C4-2B (cell line): Measurements from ENCODE around the gene GBE1.

Source experiments
- H3K27ac ChIP-seq: fragments of 450-650 bp; 2 replicates; pipeline ENCODE4 v1.5.1; 2017
- ZFX ChIP-seq: fragments of 450-650 bp; IDR thresholded peaks from 2 replicates; pipeline ENCODE4 v1.6.1; 2017
- TF ChIP-seq, protein P1 (sequence below): fragments of 450-650 bp; conservative IDR thresholded peaks from 2 replicates; pipeline ENCODE4 v1.5.1; 2017; ENCODE audit warnings: mild to moderate bottlenecking

The GBE1 gene

DNA sequence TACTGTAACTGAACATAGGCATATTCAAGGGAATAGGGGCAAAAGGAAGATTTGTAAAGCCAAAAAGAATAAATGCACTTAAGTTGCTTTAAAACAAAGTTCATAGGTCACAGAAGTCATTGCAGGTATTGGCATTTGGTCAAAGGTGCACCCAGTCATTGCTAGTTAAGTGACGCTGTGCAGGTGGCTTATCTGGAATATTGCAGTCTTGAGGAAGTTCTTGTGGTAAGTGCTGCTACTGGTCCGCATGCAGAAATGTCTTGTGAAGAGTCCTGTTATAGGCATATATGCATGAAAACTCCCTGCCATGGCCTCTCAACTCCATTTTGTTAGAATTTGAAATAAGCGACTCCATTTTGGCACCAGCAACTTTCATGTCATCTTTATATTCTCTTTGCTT lies 293.1 kb downstream of the GBE1 start:
- no peak overlapping the region for H3K27ac ChIP-seq
- TF ChIP-seq ZFX: no peak
- TF ChIP-seq, protein P1, sequence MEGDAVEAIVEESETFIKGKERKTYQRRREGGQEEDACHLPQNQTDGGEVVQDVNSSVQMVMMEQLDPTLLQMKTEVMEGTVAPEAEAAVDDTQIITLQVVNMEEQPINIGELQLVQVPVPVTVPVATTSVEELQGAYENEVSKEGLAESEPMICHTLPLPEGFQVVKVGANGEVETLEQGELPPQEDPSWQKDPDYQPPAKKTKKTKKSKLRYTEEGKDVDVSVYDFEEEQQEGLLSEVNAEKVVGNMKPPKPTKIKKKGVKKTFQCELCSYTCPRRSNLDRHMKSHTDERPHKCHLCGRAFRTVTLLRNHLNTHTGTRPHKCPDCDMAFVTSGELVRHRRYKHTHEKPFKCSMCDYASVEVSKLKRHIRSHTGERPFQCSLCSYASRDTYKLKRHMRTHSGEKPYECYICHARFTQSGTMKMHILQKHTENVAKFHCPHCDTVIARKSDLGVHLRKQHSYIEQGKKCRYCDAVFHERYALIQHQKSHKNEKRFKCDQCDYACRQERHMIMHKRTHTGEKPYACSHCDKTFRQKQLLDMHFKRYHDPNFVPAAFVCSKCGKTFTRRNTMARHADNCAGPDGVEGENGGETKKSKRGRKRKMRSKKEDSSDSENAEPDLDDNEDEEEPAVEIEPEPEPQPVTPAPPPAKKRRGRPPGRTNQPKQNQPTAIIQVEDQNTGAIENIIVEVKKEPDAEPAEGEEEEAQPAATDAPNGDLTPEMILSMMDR: no peak

DNA sequence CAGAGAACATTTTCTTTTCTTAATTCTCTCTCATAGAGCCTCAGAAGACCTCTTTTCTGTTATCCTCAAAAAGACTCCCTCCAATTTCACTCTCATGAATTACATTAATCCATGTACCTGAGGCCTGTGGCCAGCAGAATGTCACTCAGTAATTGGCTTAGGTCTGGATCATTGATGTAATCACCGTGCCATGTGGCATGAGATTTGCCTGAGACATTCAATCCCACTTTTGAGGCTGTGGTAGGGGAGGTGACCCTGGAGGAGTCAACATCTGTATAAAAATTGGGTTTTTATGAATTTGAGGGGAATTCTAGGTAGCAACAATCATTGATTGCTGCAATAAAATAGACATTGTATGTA lies 295.3 kb downstream of the GBE1 start:
- H3K27ac ChIP-seq: no peak overlapping the region
- TF ChIP-seq, protein P1: no peak
- no peak for TF ChIP-seq ZFX

DNA sequence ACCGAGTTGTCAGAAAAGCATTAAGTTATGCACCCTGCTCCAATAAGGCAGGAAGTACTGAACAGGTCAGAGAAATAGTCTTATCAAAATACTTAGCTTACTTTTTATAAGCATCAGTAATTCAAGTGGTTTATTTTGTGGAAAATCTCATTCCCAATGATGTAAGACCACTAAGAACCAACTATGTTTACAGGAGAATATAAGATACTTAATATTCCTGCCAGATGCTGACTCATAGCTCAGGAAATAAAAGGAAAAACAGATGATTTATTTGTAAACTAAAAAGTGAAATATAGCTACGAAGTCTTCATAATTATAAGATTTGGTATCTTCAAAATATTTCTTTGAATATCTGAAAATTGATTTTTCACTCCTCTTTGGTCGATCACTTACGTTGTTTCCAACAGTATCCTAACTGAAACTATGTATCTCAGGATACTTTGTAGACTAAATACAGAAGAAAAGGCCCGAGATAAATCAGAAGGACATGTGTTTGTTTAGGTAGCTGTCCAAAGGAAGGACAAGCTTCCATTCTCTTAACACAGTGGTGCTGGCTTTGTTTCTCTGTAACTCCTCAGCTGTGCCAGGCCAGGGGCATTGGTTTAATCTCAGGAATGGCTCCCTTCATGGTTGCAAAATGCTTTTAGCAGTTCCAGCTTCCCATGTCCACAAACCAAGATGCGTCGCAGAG lies 295.8 kb downstream of the GBE1 start:
- TF ChIP-seq, protein P1: no peak
- no peak for TF ChIP-seq ZFX

DNA sequence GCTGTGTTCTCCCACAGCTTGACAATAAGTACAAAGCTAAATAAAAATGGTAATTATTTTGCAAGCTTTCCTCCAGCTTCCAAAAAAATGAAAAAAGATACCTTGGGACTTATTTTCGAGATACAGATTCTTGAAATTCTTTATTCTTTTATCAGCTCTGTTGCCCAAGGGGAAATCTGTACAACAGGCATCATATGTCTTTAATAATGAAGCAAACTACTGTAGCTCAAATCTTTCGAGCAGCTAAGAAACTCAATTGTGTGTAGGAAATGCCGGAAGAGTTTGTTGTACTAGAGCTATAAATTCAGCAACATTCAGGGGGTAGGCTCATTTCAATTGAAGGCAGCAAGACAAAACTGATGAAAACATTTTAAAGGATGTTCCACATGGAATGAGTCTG lies 297.7 kb downstream of the GBE1 start:
- TF ChIP-seq ZFX: no peak
- TF ChIP-seq, protein P1: no peak
- H3K27ac ChIP-seq: no peak overlapping the region

More for the DNA sequence above, 295.8 kb downstream of the GBE1 start:
- no peak overlapping the region for H3K27ac ChIP-seq

DNA sequence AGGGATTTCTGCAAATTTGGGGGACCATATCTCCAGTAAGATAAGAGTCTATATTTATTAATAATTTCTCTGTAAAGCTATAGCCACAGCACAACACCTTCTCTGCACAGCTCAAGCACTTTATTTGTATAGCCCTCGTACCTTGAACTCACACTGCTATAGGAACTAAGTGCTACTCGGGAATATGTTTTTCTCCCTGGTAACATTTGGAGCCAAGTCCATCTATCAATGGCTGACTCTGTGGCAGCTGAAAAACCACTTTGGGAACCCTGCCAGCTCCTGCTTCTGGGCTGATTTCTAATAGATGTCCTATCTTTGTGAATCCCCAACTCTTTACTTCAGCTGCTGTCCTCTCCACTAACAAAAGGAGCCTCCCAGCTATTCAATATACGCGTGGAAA lies 298.5 kb downstream of the GBE1 start:
- TF ChIP-seq ZFX: no peak
- TF ChIP-seq, protein P1: no peak
- no peak overlapping the region for H3K27ac ChIP-seq

DNA sequence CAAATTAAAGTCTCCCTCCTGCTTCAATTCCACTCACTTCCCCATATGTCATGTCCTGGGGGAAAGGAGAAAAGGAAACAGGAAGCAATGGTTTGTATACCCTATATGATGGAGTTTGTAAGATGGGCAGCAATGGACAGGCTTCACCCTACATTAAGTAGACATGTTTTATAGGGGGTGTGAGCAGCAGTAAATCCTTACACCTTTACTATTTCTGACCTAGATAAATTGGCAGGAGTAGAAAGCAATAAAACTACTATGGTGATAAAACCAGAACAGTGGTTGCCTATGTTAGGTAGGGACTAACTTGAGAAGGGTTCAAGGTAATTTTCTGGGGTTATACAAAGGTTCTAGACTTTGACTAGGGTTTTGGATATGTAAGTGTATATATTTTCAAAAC lies 301.7 kb downstream of the GBE1 start:
- no peak for TF ChIP-seq ZFX
- TF ChIP-seq, protein P1: no peak
- no peak overlapping the region for H3K27ac ChIP-seq

DNA sequence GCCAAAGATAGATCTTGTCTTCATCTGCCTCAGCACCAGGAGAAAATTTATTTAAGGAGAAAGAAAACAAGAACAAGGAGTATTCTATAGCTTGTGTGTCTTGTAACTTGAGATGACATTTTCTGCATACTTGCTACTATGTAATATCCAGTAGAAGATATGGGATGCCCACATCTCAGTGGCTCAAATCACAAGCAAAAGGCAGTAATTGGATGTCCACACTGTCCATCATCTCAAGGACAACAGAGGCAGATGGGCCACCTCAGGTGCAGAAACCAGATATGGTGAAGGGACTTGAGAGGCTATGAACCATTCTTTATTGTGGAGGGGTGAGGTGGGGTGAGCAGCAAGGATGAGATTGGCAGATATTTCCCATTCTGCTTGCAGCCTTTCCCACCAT lies 309.0 kb downstream of the GBE1 start:
- H3K27ac ChIP-seq: no peak overlapping the region
- TF ChIP-seq, protein P1: no peak
- no peak for TF ChIP-seq ZFX
